Measurements from ENCODE around the gene PRR14. TPM values are rescaled to one million over a fixed set of nuclear protein-coding genes. Genes with fewer than 3 reads are reported as not detected.
A peak's percentile ranks its signal among the peaks of the same experiment; 100 is the strongest.

Gene PRR14
- total and polyA plus RNA-seq, 10 of the 15 experiments (the other 5 are each of a cell fraction or from before 2014, with no cell fraction given), result 2.5 to 66.8 (median 19.2) TPM

GRCh38 chr16:30628628-30629540 is 21.9 kb upstream of the PRR14 start (continued):
- TF ChIP-seq BCLAF1 (IDR thresholded peaks at IDR 0.05) (no peak), RAD51 (IDR thresholded peaks at IDR 0.05) (no peak), REST (IDR thresholded peaks at IDR 0.05; ENCODE audit: low read depth, low read length) (no peak), DPF2 (IDR thresholded peaks at IDR 0.05) (no peak), CHD1 (IDR thresholded peaks at IDR 0.05; ENCODE audit: low read depth, low read length) (no peak), ATF3 (IDR thresholded peaks at IDR 0.05; ENCODE audit: borderline replicate concordance, extremely low read depth, low read depth, low read length) (no peak), USF1 (IDR thresholded peaks at IDR 0.05; ENCODE audit: borderline replicate concordance, extremely low read length, insufficient read depth, low read depth, low read length) (no peak), GATAD2B (conservative IDR thresholded peaks at IDR 0.05; ENCODE audit: low read depth) (0 out of 2 replicates have a peak, but pooled peaks have one; percentile 41), YBX1 (IDR thresholded peaks at IDR 0.05) (no peak), STAT1 (conservative IDR thresholded peaks at IDR 0.05) (no peak), TCF3 (IDR thresholded peaks at IDR 0.05; ENCODE audit: borderline replicate concordance, insufficient read depth, low read depth, low read length) (no peak), MYB (IDR thresholded peaks at IDR 0.05; ENCODE audit: borderline replicate concordance, low read depth, low read length) (no peak), CTCF (IDR thresholded peaks at IDR 0.05 in 2 of 3, conservative IDR thresholded peaks at IDR 0.05 in 1 of 3; ENCODE audit: control insufficient read depth in 2 of 3, extremely low read depth in 1 of 3, insufficient read depth in 1 of 3, low read depth in 3 of 3, low read length in 3 of 3) (peak; percentile 90 to 95 (median 93); a peak in 5 of 6 replicates), FOXM1 (IDR thresholded peaks at IDR 0.05; ENCODE audit: low read depth, low read length) (no peak), E2F8 (IDR thresholded peaks at IDR 0.05; ENCODE audit: low read depth, partially characterized antibody) (no peak)
